ENCODE measurements around the gene TRIO.

DNA sequence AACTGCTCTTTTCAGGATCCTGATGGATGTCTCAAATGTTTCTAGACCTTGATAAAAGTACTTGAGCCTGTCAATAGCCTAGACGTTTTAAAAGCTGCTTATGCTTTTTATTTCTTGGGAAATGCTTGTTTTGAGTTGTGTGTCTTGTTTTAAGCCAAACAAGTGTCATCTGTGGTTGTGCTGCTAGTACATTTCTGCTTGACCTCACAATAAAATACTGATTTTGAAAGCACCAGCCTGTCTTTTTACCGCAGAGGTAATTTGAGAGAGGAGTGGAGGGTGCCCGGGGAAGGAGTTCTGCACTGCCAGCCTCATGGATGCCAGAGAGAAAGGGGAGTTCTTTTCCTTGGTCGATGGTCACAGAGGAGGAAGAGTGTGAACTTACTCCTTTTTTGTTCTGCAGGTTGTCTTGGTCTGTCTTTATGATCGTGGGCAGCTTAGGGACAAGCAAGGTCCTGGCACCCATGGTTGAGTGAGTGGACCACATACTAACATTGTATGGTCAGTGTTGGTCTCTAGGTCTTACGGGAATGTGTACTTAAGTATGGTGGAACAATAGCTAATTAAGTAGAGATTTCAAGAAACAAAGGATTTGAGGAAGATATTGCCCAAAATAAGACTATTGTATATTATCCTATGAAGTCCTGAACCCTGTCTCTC lies 61.0 kb downstream of the TRIO start:
- TF ChIP-seq CTCF (IDR thresholded peaks at IDR 0.05 in 2 of 3, conservative IDR thresholded peaks at IDR 0.05 in 1 of 3; ENCODE audit: borderline replicate concordance in 1 of 3, insufficient read depth in 1 of 3, low read depth in 2 of 3, low read length in 2 of 3) (no peak), SIN3A (IDR thresholded peaks at IDR 0.05; ENCODE audit: low read depth) (no peak), TCF7L2 (IDR thresholded peaks at IDR 0.05; ENCODE audit: borderline replicate concordance, extremely low read depth, insufficient read depth, insufficient read length) (no peak), EZH2 (IDR thresholded peaks at IDR 0.05) (no peak), CEBPB (IDR thresholded peaks at IDR 0.05; ENCODE audit: low read depth) (no peak), POLR2AphosphoS5 (IDR thresholded peaks at IDR 0.05; ENCODE audit: low read depth, low read length) (no peak), POLR2A (IDR thresholded peaks at IDR 0.05; ENCODE audit: borderline replicate concordance, extremely low read depth, insufficient read depth, insufficient read length) (no peak), FOSL1 (IDR thresholded peaks at IDR 0.05; ENCODE audit: low read depth) (no peak), SRF (IDR thresholded peaks at IDR 0.05; ENCODE audit: low read depth) (no peak), ZFX (IDR thresholded peaks at IDR 0.05) (no peak), EZH2phosphoT487 (IDR thresholded peaks at IDR 0.05; ENCODE audit: borderline replicate concordance) (no peak)
- TF ChIP-seq, protein P1, sequence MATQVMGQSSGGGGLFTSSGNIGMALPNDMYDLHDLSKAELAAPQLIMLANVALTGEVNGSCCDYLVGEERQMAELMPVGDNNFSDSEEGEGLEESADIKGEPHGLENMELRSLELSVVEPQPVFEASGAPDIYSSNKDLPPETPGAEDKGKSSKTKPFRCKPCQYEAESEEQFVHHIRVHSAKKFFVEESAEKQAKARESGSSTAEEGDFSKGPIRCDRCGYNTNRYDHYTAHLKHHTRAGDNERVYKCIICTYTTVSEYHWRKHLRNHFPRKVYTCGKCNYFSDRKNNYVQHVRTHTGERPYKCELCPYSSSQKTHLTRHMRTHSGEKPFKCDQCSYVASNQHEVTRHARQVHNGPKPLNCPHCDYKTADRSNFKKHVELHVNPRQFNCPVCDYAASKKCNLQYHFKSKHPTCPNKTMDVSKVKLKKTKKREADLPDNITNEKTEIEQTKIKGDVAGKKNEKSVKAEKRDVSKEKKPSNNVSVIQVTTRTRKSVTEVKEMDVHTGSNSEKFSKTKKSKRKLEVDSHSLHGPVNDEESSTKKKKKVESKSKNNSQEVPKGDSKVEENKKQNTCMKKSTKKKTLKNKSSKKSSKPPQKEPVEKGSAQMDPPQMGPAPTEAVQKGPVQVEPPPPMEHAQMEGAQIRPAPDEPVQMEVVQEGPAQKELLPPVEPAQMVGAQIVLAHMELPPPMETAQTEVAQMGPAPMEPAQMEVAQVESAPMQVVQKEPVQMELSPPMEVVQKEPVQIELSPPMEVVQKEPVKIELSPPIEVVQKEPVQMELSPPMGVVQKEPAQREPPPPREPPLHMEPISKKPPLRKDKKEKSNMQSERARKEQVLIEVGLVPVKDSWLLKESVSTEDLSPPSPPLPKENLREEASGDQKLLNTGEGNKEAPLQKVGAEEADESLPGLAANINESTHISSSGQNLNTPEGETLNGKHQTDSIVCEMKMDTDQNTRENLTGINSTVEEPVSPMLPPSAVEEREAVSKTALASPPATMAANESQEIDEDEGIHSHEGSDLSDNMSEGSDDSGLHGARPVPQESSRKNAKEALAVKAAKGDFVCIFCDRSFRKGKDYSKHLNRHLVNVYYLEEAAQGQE (IDR thresholded peaks at IDR 0.05; ENCODE audit: low read depth), result no peak
- TF ChIP-seq, protein P2, sequence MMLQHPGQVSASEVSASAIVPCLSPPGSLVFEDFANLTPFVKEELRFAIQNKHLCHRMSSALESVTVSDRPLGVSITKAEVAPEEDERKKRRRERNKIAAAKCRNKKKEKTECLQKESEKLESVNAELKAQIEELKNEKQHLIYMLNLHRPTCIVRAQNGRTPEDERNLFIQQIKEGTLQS (IDR thresholded peaks at IDR 0.05), result no peak
- TF ChIP-seq, protein P3, sequence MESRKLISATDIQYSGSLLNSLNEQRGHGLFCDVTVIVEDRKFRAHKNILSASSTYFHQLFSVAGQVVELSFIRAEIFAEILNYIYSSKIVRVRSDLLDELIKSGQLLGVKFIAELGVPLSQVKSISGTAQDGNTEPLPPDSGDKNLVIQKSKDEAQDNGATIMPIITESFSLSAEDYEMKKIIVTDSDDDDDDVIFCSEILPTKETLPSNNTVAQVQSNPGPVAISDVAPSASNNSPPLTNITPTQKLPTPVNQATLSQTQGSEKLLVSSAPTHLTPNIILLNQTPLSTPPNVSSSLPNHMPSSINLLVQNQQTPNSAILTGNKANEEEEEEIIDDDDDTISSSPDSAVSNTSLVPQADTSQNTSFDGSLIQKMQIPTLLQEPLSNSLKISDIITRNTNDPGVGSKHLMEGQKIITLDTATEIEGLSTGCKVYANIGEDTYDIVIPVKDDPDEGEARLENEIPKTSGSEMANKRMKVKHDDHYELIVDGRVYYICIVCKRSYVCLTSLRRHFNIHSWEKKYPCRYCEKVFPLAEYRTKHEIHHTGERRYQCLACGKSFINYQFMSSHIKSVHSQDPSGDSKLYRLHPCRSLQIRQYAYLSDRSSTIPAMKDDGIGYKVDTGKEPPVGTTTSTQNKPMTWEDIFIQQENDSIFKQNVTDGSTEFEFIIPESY (IDR thresholded peaks at IDR 0.05; ENCODE audit: extremely low read depth, insufficient replicate concordance, low read length), result no peak

All from HCT116 (cell line).